HUES64 (cell line): ENCODE data around the gene TREML4. TPM values are rescaled to one million over a fixed set of nuclear protein-coding genes. Genes with fewer than 3 reads are reported as not detected.
"Not testable (repeated sequence)": the region's sequence is repeated elsewhere in the genome, so short reads cannot be mapped to it uniquely, and the experiment has no call there.

Source experiments
- H3K27ac ChIP-seq: 2 replicates; pipeline ENCODE4 v1.7.0; 2013; ENCODE audit warnings: low read depth, low read length, inconsistent platforms
- H3K27me3 ChIP-seq: 2 replicates; pipeline ENCODE4 v1.6.1; 2013; ENCODE audit warnings: mild to moderate bottlenecking, low read length; ENCODE audit not compliant: insufficient read depth
- H3K36me3 ChIP-seq: 2 replicates; pipeline ENCODE4 v1.6.1; 2013; ENCODE audit warnings: mild to moderate bottlenecking, low read length; ENCODE audit not compliant: insufficient read depth
- H3K4me1 ChIP-seq: 2 replicates; pipeline ENCODE4 v1.6.1; 2013; ENCODE audit warnings: mild to moderate bottlenecking, low read length, moderate library complexity; ENCODE audit not compliant: insufficient read depth
- H3K4me3 ChIP-seq: 2 replicates; pipeline ENCODE4 v1.5.1; 2013; ENCODE audit warnings: mild to moderate bottlenecking, low read length, moderate library complexity
- H3K9ac ChIP-seq: 2 replicates; pipeline ENCODE4 v1.6.1; 2013; ENCODE audit warnings: mild to moderate bottlenecking, low read depth, low read length
- H3K9me3 ChIP-seq: 2 replicates; pipeline ENCODE4 v1.6.1; 2013; ENCODE audit warnings: low read depth, low read length; ENCODE audit not compliant: insufficient read depth
- WGBS: fragments of 150-250, 120-280 bp; methylation state at CpG from one replicate; pipeline ENCODE4 v1.1.7; 2013; ENCODE audit warnings: missing lambda C conversion rate; 5-methylcytosine and 5-hydroxymethylcytosine counted together
- polyA plus RNA-seq, 2 experiments: library from polyadenylated mRNA; stranded (reverse); fragments of 50-300 nt; gene quantifications; one replicate each; pipeline ENCODE4 v1.2.3, GENCODE V29; 2013

TREML4 gene, protein sequence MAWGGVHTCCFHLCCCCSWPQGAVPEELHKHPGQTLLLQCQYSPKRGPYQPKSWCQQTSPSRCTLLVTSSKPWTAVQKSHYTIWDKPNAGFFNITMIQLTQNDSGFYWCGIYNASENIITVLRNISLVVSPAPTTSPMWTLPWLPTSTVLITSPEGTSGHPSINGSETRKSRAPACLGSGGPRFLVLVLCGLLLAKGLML
- polyA plus RNA-seq (2013, experiment 1 of 2): not detected
- not detected for polyA plus RNA-seq (2013, experiment 2 of 2)

DNA sequence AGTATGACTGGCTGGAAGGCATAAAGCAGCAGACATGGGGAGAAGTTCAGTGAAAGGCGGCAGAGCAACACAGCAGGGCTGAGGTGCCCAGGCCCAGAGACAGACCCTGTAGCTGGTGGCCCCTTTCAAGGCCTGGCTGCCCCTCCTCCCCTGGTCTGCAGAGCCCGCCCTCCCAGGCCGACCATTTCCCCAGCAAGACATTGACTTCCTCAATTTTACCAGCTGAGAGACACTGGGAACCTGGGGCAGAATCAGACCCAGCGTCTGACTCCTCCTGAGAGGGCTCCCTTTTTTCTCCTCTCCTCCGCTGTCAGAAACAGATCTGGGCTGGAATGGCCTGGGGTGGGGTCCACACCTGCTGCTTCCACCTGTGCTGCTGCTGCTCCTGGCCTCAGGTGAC is at the start of gene TREML4:
TREML4 (plus strand) TSS at position 254 of the 400 bp plus-strand sequence; CDS start at position 333, 79 bp downstream.
- H3K9ac ChIP-seq: no peak within 1 kb of the TSS
- H3K9me3 ChIP-seq: no peaks in the 10 kb centered on the region
- H3K4me3 ChIP-seq: no peak within 1 kb of the TSS
- H3K36me3 ChIP-seq: no peaks in the 10 kb centered on the region
- 67% methylated on average over 5 of the region's 5 CpGs for WGBS
- no peaks in the 10 kb centered on the region for H3K4me1 ChIP-seq
- peaks cover 4% of the 10 kb centered on the region; the same call in 1 of the 2 replicates for H3K27me3 ChIP-seq
- H3K27ac ChIP-seq: no peak within 1 kb of the TSS

GRCh38 chr6:41179163-41179562 is 49.0 kb upstream of the TREML4 start:
- Histone ChIP-seq H3K4me1 (no peaks in the 10 kb centered on the region), H3K27me3 (no peaks in the 10 kb centered on the region), H3K9me3 (no peaks in the 10 kb centered on the region), H3K36me3 (no peaks in the 10 kb centered on the region), H3K9ac (no peak overlapping the region), H3K4me3 (no peak overlapping the region), H3K27ac (no peak overlapping the region)
- 90% methylated on average over 3 of the region's 4 CpGs for WGBS

DNA sequence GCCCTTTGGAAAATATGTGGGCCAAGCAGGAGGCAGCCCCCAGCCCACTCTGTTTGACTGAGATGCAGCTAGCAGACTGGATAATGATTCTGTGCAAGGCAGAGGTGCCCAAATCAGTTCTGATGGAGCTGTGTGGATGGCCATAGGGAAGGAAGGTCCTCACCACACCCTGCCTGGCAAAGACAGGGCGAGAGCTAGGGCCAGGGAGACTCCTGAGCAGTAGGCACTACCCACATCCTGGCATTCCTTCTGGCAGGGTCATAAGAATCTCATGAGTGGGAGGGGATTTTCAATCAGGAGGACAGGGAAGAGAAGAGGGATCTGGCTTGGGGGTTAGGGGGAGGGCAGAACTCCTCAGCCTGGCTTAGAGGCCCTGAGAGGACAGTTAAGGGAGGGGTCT is 46.6 kb upstream of the TREML4 start:
- WGBS: 60% methylated on average over 1 of the region's 1 CpG
- no peaks in the 10 kb centered on the region for H3K4me1 ChIP-seq
- H3K9me3 ChIP-seq: no peaks in the 10 kb centered on the region
- no peaks in the 10 kb centered on the region for H3K27me3 ChIP-seq
- H3K4me3 ChIP-seq: no peak overlapping the region
- no peak overlapping the region for H3K27ac ChIP-seq
- no peaks in the 10 kb centered on the region for H3K36me3 ChIP-seq
- no peak overlapping the region for H3K9ac ChIP-seq

DNA sequence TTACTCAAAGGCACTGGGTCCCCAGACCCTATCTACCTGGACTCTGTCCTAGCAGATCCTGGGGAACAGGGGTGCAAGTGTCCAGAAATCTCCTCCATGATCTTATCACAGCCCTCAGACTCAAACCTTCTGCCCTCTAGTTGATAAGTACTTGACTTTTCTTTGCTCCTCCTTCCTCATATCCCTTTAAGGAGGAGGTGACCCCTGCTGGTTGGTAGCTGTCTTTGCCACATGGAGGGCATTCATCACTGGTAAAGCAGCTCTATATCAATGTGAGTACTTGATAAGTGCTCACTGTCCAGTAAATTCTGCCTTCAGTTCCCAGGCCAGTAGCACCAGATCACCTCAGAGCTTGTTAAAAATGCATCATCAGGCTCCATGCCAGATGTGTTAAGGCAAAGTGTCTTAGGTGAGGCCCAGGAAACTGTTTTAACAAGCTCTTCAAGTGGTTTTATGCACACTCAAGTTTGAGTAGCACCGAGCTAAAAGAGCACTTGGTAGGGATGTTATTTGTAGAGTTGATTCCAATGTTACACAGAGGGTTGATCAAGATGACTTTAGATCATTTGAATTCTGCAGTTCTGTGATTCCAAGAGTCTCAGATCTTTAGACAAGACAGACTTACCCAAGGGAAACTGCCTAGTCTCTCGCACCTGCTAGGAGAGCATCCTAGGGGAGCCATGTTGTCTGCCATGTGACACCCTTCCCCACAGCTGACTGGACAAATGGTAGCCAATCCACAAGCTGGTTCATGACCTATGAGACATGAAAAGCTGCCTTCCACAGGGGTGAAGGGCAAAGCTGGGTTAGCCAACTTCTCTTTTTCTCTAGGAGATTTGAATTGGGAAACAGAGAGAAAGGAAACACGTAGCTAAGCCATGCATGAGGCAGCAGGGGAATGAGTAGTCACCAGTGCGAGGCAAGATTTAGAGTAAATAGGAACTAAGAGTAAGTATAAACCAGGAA is 45.8 kb upstream of the TREML4 start:
- 91% methylated on average over 4 of the region's 4 CpGs for WGBS

DNA sequence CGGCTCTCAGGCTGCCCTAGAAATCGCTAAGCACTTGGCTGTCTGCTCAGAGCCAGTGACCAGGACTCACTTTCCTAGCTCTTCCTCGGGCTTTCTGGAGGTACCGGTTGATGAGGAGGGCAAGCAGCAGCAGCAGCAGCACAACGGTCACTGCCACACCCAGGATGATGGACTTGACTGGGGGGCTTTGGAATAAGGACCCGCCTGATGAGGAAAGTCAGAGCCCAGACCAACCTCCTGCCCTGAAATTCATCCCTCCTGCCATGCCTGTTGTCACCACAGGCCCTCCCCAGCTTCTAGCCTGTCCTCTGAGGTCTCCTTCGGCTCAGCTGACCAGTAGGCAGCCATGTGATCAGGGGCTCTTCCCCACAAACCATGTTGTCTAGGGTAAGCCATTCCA is 43.4 kb upstream of the TREML4 start:
- Histone ChIP-seq H3K4me1 (no peaks in the 10 kb centered on the region), H3K9me3 (peaks cover 8% of the 10 kb centered on the region), H3K9ac (no peak overlapping the region), H3K36me3 (no peaks in the 10 kb centered on the region), H3K27ac (no peak overlapping the region), H3K27me3 (no peaks in the 10 kb centered on the region), H3K4me3 (no peak overlapping the region)
- WGBS: 95% methylated on average over 7 of the region's 7 CpGs

More for the DNA sequence above, 45.8 kb upstream of the TREML4 start:
- H3K9ac ChIP-seq: no peak overlapping the region
- no peaks in the 10 kb centered on the region for H3K4me1 ChIP-seq
- H3K9me3 ChIP-seq: no peaks in the 10 kb centered on the region
- H3K36me3 ChIP-seq: no peaks in the 10 kb centered on the region
- H3K4me3 ChIP-seq: no peak overlapping the region
- no peak overlapping the region for H3K27ac ChIP-seq
- H3K27me3 ChIP-seq: no peaks in the 10 kb centered on the region

DNA sequence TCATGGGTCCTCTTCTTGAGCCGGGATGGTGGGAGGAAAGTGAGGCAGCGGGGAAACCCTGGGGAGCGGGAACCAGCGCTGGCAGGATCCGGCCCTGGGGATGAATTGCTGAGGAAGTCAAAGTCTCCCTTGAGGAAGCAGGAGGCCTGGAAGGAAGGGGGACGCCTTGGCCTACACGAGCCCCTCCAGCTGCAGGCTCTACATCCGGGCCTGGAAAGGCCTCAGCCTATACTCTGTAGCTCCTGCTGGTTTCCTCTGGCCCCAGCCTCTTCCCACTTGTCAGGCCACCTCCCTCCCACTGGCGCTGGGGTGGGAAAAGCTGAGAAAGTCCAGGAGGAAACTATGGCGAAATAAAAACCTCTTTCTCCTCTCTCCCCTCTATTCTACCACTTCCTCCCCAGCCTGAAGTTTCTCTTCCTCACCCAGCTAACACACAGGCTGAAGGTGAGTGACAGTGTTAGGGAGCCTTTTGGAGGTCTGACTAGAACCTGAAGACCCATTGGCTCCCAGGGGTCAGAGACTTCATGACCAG is 42.1 kb upstream of the TREML4 start:
- no peak overlapping the region for H3K4me3 ChIP-seq
- no peaks in the 10 kb centered on the region for H3K27me3 ChIP-seq
- H3K9me3 ChIP-seq: peaks cover 14% of the 10 kb centered on the region
- no peak overlapping the region for H3K27ac ChIP-seq
- no peaks in the 10 kb centered on the region for H3K4me1 ChIP-seq
- H3K36me3 ChIP-seq: no peaks in the 10 kb centered on the region
- WGBS: 88% methylated on average over 8 of the region's 10 CpGs
- H3K9ac ChIP-seq: no peak overlapping the region

DNA sequence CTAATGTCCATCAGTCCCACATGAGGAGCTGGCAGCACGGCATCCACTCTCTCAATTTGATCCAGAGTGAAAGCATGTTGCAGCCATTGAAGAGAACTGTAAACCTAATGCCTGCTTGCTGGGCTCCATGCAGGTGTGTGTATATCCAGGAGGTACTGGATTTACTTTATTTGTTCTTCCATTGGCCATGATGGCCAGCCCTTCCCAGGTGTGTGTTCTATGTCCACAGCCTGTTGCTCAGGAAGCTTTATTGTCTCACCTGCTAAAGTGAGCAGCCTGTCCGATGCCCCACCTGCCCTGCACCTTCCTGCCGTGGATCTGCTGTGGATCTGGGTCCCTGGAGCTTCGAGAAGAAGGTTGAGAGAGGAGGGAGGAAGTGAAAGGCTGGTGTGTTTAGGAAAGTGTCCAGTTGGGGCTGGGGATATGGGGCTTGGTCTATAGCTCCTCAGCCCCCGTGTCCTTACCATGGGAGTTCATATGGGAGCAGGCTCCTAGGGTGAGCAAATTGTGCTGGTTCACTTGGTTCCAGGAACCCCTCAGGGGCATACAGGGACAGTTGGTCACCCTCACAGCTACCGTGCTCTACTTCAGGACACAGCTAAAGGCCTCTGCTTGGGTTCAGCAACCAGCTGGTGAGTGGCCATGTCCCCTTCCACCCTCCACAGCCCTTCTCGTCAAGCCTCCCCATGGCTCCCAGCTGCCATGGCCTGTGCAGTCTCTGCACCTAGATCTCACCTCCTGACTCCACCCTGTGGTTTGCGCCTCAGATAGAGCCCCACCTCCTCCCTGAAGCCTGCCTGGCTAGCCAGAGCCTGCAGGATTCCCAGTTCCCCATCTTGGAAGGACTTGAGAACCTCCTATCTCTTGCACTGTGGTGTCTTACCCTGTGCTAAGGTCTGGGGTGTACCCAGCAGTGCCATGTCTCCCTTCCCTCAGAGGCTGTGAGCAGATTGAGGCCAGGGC is 39.9 kb upstream of the TREML4 start:
- no peaks in the 10 kb centered on the region for H3K4me1 ChIP-seq
- no peak overlapping the region for H3K9ac ChIP-seq
- H3K9me3 ChIP-seq: peaks cover 14% of the 10 kb centered on the region
- H3K27me3 ChIP-seq: no peaks in the 10 kb centered on the region
- WGBS: 91% methylated on average over 8 of the region's 8 CpGs
- no peak overlapping the region for H3K27ac ChIP-seq
- H3K36me3 ChIP-seq: no peaks in the 10 kb centered on the region
- no peak overlapping the region for H3K4me3 ChIP-seq

DNA sequence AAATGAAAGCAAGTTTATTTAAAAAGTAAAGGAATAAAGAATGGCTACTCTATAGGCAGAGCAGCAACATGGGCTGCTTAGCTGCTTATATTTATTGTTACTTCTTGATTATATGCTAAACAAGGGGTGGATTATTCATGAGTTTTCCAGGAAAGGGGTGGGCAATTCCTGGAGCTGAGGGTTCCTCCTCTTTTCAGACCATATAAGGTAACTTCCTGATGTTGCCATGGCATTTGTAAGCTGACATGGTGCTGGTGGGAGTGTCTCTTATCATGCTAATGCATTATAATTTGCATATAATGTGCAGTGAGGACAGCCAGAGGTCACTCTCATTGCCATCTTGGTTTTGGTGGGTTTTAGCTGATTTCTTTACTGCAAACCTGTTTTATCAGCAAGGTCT is 39.1 kb upstream of the TREML4 start:
- not testable (repeated sequence) for H3K4me1 ChIP-seq, H3K27ac ChIP-seq
- H3K9me3 ChIP-seq: peaks cover 14% of the 10 kb centered on the region

GRCh38 chr6:41189967-41190366 is 38.2 kb upstream of the TREML4 start:
- H3K27ac ChIP-seq: no peak overlapping the region
- H3K9ac ChIP-seq: no peak overlapping the region
- no peaks in the 10 kb centered on the region for H3K36me3 ChIP-seq
- no peaks in the 10 kb centered on the region for H3K4me1 ChIP-seq
- peaks cover 14% of the 10 kb centered on the region for H3K9me3 ChIP-seq
- no peak overlapping the region for H3K4me3 ChIP-seq
- H3K27me3 ChIP-seq: no peaks in the 10 kb centered on the region
- 87% methylated on average over 2 of the region's 2 CpGs for WGBS

More for the DNA sequence above, 39.1 kb upstream of the TREML4 start:
- not testable (repeated sequence) for H3K9ac ChIP-seq, H3K4me3 ChIP-seq, H3K36me3 ChIP-seq, H3K27me3 ChIP-seq

DNA sequence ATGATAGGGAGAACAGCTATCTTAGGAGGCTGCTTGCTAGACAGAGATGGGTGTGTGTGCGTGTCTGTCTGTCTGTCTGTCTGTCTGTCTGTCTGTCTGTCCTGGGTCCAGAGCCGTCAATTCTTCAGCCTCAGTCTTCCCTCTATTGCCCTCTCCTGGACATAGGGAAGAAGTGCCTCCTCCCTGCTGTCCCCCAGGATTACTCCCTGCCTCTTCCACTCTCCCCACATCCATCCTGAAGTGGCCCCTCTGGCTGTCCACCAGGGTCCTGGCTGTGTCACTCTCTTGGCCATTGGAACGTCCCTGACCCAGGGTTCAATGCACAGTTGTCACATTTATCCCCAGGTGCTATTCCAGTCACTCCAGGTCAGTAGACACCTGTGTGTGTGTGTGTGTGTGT is 37.4 kb upstream of the TREML4 start:
- 95% methylated on average over 3 of the region's 3 CpGs for WGBS
- no peak overlapping the region for H3K27ac ChIP-seq

More for the DNA sequence above, 37.4 kb upstream of the TREML4 start:
- Histone ChIP-seq H3K9me3 (peaks cover 14% of the 10 kb centered on the region), H3K27me3 (no peaks in the 10 kb centered on the region), H3K9ac (no peak overlapping the region), H3K36me3 (no peaks in the 10 kb centered on the region), H3K4me1 (no peaks in the 10 kb centered on the region), H3K4me3 (no peak overlapping the region)
